ENCODE results near the gene NADK. TPM values are rescaled to one million over a fixed set of nuclear protein-coding genes. Genes with fewer than 3 reads are reported as not detected.
A peak's percentile ranks its signal among the peaks of the same experiment; 100 is the strongest.

The NADK gene
- total RNA-seq, 1 donor from 2014 or later, result 37.8 TPM

DNA sequence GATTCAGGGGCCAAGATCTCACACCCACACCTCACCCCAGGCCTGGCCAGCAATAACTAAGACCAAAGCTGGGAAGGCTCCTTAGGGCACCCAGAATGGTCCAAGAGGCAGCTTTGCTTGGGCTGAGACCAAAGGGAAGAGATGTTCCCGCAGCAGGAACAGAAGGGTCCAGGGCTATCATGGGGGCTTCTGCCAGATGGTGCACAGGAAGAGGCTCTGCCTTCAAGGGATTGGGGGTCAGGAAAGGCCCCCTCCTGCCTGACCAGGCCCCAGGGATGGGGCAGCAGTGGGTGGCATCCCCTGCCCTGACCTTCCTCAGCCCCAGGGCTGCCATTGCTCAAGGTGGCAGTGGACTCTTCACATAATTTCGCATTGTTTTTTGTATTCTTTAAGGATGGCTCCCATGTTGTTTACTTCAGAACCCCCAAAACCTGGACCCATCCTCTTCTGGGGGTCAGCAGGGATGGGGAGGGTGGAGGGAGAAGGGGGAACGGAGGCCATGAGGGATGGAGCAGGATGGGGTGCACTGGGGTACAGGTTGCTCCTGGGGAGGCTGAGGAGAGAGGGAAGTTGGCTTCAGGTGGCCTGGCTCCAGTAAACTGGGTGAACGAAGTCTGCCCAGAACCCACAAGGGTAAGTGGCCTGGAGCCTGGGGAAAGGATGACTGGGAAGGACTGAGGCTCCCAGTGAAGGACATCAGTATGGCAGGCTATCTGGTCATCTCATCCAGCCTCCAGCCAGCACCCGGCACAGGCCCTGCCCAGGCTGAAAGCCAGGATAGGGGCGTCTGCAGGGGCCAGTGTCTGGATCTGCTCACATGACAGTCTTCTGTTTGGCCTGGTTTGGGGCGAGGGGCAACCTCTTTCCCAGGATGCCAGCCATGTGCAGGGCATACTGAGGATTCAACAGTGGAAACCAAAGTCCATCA is 2.6 kb upstream of the NADK start:
- Histone ChIP-seq H3K9me3 (ENCODE audit: low read depth) (no peaks in the 10 kb centered on the region), H3K4me2 (no peak overlapping the region), H3K36me3 (no peaks in the 10 kb centered on the region), H3K4me3 (no peak overlapping the region), H3K79me2 (ENCODE audit: low read depth) (peaks cover 21% of the 10 kb centered on the region), H3K9ac (no peak overlapping the region), H3K27ac (no peak overlapping the region), H3K27me3 (peaks cover 18% of the 10 kb centered on the region), H4K20me1 (ENCODE audit: low read depth) (peaks cover 54% of the 10 kb centered on the region), H3K4me1 (peaks cover 26% of the 10 kb centered on the region), H2AFZ (replicated peaks) (no peak overlapping the region), H3F3A (ENCODE audit: low read depth) (peaks cover 74% of the 10 kb centered on the region)
- H3K9me3 Mint-ChIP-seq, result no peaks in the 10 kb centered on the region
- H3K4me1 Mint-ChIP-seq, result peaks cover 31% of the 10 kb centered on the region
- peaks cover 4% of the 10 kb centered on the region for H3K36me3 Mint-ChIP-seq
- H3K27ac Mint-ChIP-seq, result no peak overlapping the region
- H3K27me3 Mint-ChIP-seq (ENCODE audit: insufficient read depth, low read depth), result peaks cover 9% of the 10 kb centered on the region
- TF ChIP-seq EZH2phosphoT487 (IDR thresholded peaks at IDR 0.05) (no peak), CTCF (IDR thresholded peaks at IDR 0.05) (no peak), EZH2 (IDR thresholded peaks at IDR 0.05) (no peak)
- DNase-seq (ENCODE audit: low spot score), result no peak
- H3K4me3 Mint-ChIP-seq, result peak overlapping the region; percentile 88

- Mint-ChIP-seq H3K27me3 (ENCODE audit: insufficient read depth, low read depth) (peaks cover 9% of the 10 kb centered on the region), H3K9me3 (no peaks in the 10 kb centered on the region), H3K4me1 (peaks cover 40% of the 10 kb centered on the region), H3K4me3 (peak overlapping the region; percentile 88), H3K36me3 (peaks cover 4% of the 10 kb centered on the region), H3K27ac (peak overlapping the region; percentile 30)
- Histone ChIP-seq H3K27me3 (peaks cover 18% of the 10 kb centered on the region), H3K36me3 (no peaks in the 10 kb centered on the region), H3K9me3 (ENCODE audit: low read depth) (no peaks in the 10 kb centered on the region), H3K79me2 (ENCODE audit: low read depth) (peaks cover 31% of the 10 kb centered on the region), H4K20me1 (ENCODE audit: low read depth) (peaks cover 59% of the 10 kb centered on the region), H3K4me1 (peaks cover 35% of the 10 kb centered on the region), H3K4me3 (no peak overlapping the region), H3K4me2 (no peak overlapping the region), H2AFZ (replicated peaks) (no peak overlapping the region), H3F3A (ENCODE audit: low read depth) (peaks cover 74% of the 10 kb centered on the region), H3K27ac (no peak overlapping the region), H3K9ac (no peak overlapping the region)
- TF ChIP-seq EZH2 (IDR thresholded peaks at IDR 0.05) (no peak), EZH2phosphoT487 (IDR thresholded peaks at IDR 0.05) (no peak), CTCF (IDR thresholded peaks at IDR 0.05) (no peak)
- DNase-seq (ENCODE audit: low spot score), result peak; percentile 25
These were observed 1.7 kb upstream of the NADK start for GRCh38 chr1:1779691-1780597.

DNA sequence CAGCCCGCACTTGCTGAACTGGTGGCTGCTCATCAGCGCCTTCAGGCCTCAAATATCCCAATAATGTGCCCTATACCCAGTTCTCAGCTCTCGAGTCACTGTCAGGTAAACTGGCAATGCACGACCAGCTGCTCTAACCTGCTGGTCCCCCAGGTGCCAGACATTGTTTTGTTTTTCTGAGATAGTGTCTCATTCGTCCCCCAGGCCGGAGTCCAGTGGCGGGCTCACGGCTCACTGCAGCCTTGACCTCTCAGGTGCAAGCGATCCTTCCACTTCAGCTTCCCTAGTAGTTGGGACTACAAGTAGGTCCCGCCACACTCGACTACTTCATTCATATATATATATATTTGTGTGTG is 1.0 kb upstream of the NADK start:
- H3K9me3 Mint-ChIP-seq, result no peaks in the 10 kb centered on the region
- no peak overlapping the region for H3K27ac ChIP-seq
- no peaks in the 10 kb centered on the region for H3K36me3 ChIP-seq
- H3K4me2 ChIP-seq, result peak overlapping the region; percentile 80
- H3K79me2 ChIP-seq (ENCODE audit: low read depth), result peaks cover 37% of the 10 kb centered on the region
- peak overlapping the region; percentile 61 for H3K4me3 ChIP-seq
- H3F3A ChIP-seq (ENCODE audit: low read depth), result peaks cover 70% of the 10 kb centered on the region
- peak overlapping the region; percentile 88 for H3K4me3 Mint-ChIP-seq
- no peaks in the 10 kb centered on the region for H3K9me3 ChIP-seq (ENCODE audit: low read depth)
- H3K27me3 ChIP-seq, result peaks cover 18% of the 10 kb centered on the region
- peaks cover 1% of the 10 kb centered on the region for H3K36me3 Mint-ChIP-seq
- no peak overlapping the region for H3K27ac Mint-ChIP-seq
- peak; percentile 12 for DNase-seq (ENCODE audit: low spot score)
- H3K9ac ChIP-seq, result no peak overlapping the region
- no peak overlapping the region for H2AFZ ChIP-seq (replicated peaks)
- TF ChIP-seq CTCF (IDR thresholded peaks at IDR 0.05) (no peak), EZH2phosphoT487 (IDR thresholded peaks at IDR 0.05) (no peak), EZH2 (IDR thresholded peaks at IDR 0.05) (no peak)
- peaks cover 9% of the 10 kb centered on the region for H3K27me3 Mint-ChIP-seq (ENCODE audit: insufficient read depth, low read depth)
- H3K4me1 Mint-ChIP-seq, result peaks cover 41% of the 10 kb centered on the region
- H4K20me1 ChIP-seq (ENCODE audit: low read depth), result peaks cover 61% of the 10 kb centered on the region
- H3K4me1 ChIP-seq, result peaks cover 37% of the 10 kb centered on the region
